Liver (tissue), 3 donors: Measurements from ENCODE around the gene KCNA10.

Experiments used
- CTCF ChIP-seq: fragments of 150-350 bp; IDR thresholded peaks from 2 replicates; pipeline ENCODE4 v1.5.1; 2017; ENCODE audit warnings: improper control_type of control experiment, low read depth, low read length; ENCODE audit not compliant: missing input control
- FOXA2 ChIP-seq: IDR thresholded peaks from 2 replicates; pipeline ENCODE4 v1.6.1; 2016; ENCODE audit warnings: antibody characterized with exemption
- REST ChIP-seq: IDR thresholded peaks from 2 replicates; pipeline ENCODE4 v1.6.1; 2016; ENCODE audit warnings: antibody characterized with exemption, mild to moderate bottlenecking
- TAF1 ChIP-seq: conservative IDR thresholded peaks from 2 replicates; pipeline ENCODE4 v1.6.1; 2016; ENCODE audit warnings: antibody characterized with exemption, mild to moderate bottlenecking
- donor health status: healthy.
- donor health status: healthy.

GRCh38 chr1:110538075-110538474 lies 19.1 kb upstream of the KCNA10 start:
- TF ChIP-seq REST (no peak), TAF1 (no peak), FOXA2 (no peak), CTCF (no peak)
